MCF 10A (cell line): ENCODE measurements around the gene SLC16A9. TPM values are rescaled to one million over a fixed set of nuclear protein-coding genes. Genes with fewer than 3 reads are reported as not detected.

Source experiments
- BruUV-seq: library from RNA; stranded (reverse); fragments of 400-500 nt; replicated peaks from 2 replicates; lab custom pipeline; 2021; lab: Mats Ljungman, UMichigan
- CTCF ChIA-PET: fragments of 300-600 bp; sonication (Branson Sonifier 250); formaldehyde crosslinking; extraction: SDS; loops from one replicate; lab custom pipeline; 2021; ENCODE audit warnings: antibody characterized with exemption, inconsistent platforms; lab: Yijun Ruan, JAX
- POLR2A ChIA-PET: fragments of 300-600, 350-650 bp; sonication (Branson Sonifier 250); formaldehyde crosslinking; extraction: SDS; loops from one replicate; lab custom pipeline; 2020; ENCODE audit warnings: antibody characterized with exemption, inconsistent platforms; lab: Yijun Ruan, JAX
- DNase-seq: peaks from one replicate; pipeline ENCODE4 v3.0.0-alpha.2; 2018; ENCODE audit not compliant: unreplicated experiment
- H3K27ac Mint-ChIP-seq: one replicate; pipeline ENCODE4 v1.8.0; 2022; ENCODE audit warnings: mild to moderate bottlenecking, low read depth, mixed read lengths; ENCODE audit not compliant: unreplicated experiment
- H3K27me3 Mint-ChIP-seq: one replicate; pipeline ENCODE4 v1.8.0; 2022; ENCODE audit warnings: mixed read lengths; ENCODE audit not compliant: insufficient read depth, unreplicated experiment
- H3K36me3 Mint-ChIP-seq: one replicate; pipeline ENCODE4 v1.8.0; 2022; ENCODE audit warnings: mild to moderate bottlenecking, moderate library complexity, mixed read lengths; ENCODE audit not compliant: insufficient read depth, unreplicated experiment
- H3K4me1 Mint-ChIP-seq: one replicate; pipeline ENCODE4 v1.8.0; 2022; ENCODE audit warnings: mixed read lengths; ENCODE audit not compliant: insufficient read depth, unreplicated experiment
- H3K4me3 Mint-ChIP-seq: one replicate; pipeline ENCODE4 v1.8.0; 2022; ENCODE audit warnings: mild to moderate bottlenecking, moderate library complexity, mixed read lengths; ENCODE audit not compliant: unreplicated experiment
- H3K9me3 Mint-ChIP-seq: one replicate; pipeline ENCODE4 v1.8.0; 2022; ENCODE audit warnings: mixed read lengths; ENCODE audit not compliant: unreplicated experiment
- intact Hi-C: fragments of 100-400 bp; cut with micrococcal nuclease; formaldehyde crosslinking; loops from 2 replicates; pipeline ENCODE4 v1.14.1; 2022
- total RNA-seq: library from RNA; stranded (reverse); gene quantifications from 2 replicates; pipeline ENCODE4 v1.2.3, GENCODE V29; 2022
- TF ChIP-seq, protein P1 (sequence below): fragments of 200-600 bp; IDR thresholded peaks from one replicate; pipeline ENCODE4 v1.8.0; 2022; ENCODE audit warnings: antibody characterized with exemption, mild to moderate bottlenecking; ENCODE audit not compliant: unreplicated experiment

Gene SLC16A9
- total RNA-seq, 1 experiment from 2014 or later: 0.84 TPM

DNA sequence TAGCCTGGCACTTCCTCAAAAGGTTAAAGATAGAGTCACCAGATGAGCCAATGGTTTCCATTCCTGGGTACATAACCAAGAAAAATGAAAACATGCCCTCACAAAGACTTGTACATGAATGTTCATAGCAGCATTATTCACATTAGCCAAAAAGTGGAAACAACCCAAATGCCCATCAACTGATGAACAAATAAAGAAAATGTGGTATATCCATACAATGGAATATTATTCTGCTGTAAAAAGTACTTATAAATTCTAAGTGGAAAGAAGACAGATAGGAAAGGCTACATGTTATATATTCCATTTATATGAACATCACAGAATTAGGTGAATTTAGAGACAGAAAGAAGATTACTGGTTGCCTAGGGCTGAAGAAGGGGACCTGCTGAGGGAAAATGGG is 10.7 kb upstream of the SLC16A9 start:
- ChIA-PET POLR2A (no interaction called here), CTCF (no interaction called here)
- H3K27me3 Mint-ChIP-seq: peaks cover 22% of the 10 kb centered on the region
- no peak overlapping the region for H3K27ac Mint-ChIP-seq
- TF ChIP-seq, protein P1, sequence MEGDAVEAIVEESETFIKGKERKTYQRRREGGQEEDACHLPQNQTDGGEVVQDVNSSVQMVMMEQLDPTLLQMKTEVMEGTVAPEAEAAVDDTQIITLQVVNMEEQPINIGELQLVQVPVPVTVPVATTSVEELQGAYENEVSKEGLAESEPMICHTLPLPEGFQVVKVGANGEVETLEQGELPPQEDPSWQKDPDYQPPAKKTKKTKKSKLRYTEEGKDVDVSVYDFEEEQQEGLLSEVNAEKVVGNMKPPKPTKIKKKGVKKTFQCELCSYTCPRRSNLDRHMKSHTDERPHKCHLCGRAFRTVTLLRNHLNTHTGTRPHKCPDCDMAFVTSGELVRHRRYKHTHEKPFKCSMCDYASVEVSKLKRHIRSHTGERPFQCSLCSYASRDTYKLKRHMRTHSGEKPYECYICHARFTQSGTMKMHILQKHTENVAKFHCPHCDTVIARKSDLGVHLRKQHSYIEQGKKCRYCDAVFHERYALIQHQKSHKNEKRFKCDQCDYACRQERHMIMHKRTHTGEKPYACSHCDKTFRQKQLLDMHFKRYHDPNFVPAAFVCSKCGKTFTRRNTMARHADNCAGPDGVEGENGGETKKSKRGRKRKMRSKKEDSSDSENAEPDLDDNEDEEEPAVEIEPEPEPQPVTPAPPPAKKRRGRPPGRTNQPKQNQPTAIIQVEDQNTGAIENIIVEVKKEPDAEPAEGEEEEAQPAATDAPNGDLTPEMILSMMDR: no peak
- DNase-seq: no peak
- no peak overlapping the region for H3K4me3 Mint-ChIP-seq
- intact Hi-C loops: no loop called here
- no peaks in the 10 kb centered on the region for H3K4me1 Mint-ChIP-seq
- H3K36me3 Mint-ChIP-seq: no peaks in the 10 kb centered on the region
- H3K9me3 Mint-ChIP-seq: no peaks in the 10 kb centered on the region
- no TSS peak for BruUV-seq

GRCh38 chr10:59719374-59719773 is 9.7 kb upstream of the SLC16A9 start:
- H3K27ac Mint-ChIP-seq: no peak overlapping the region
- POLR2A ChIA-PET: interaction anchor here (0.9 kb wide), 1 partner anchor 29 kb away, joined by 3 read pairs; no protein-coding TSS in a partner anchor
- BruUV-seq: no TSS peak
- peaks cover 28% of the 10 kb centered on the region for H3K27me3 Mint-ChIP-seq
- no peaks in the 10 kb centered on the region for H3K4me1 Mint-ChIP-seq
- no peak for DNase-seq
- TF ChIP-seq, protein P1: no peak
- no peaks in the 10 kb centered on the region for H3K9me3 Mint-ChIP-seq
- no peaks in the 10 kb centered on the region for H3K36me3 Mint-ChIP-seq
- intact Hi-C loops: no loop called here
- no peak overlapping the region for H3K4me3 Mint-ChIP-seq
- CTCF ChIA-PET: no interaction called here

GRCh38 chr10:59718257-59718656 is 8.6 kb upstream of the SLC16A9 start:
- CTCF ChIA-PET: interaction anchor here (1.1 kb wide), 1 partner anchor 9 kb away, joined by 3 read pairs; the partner anchor contains the start of gene SLC16A9
- TF ChIP-seq, protein P1: no peak
- Mint-ChIP-seq H3K4me1 (no peaks in the 10 kb centered on the region), H3K9me3 (no peaks in the 10 kb centered on the region), H3K27me3 (peaks cover 39% of the 10 kb centered on the region), H3K4me3 (no peak overlapping the region), H3K36me3 (no peaks in the 10 kb centered on the region), H3K27ac (no peak overlapping the region)
- intact Hi-C loops: no loop called here
- no TSS peak for BruUV-seq
- no peak for DNase-seq
- POLR2A ChIA-PET: no interaction called here

GRCh38 chr10:59713196-59713821 is 3.7 kb upstream of the SLC16A9 start:
- Mint-ChIP-seq H3K4me3 (no peak overlapping the region), H3K9me3 (no peaks in the 10 kb centered on the region), H3K4me1 (no peaks in the 10 kb centered on the region), H3K27me3 (peaks cover 68% of the 10 kb centered on the region), H3K36me3 (no peaks in the 10 kb centered on the region), H3K27ac (no peak overlapping the region)
- no peak for DNase-seq
- no TSS peak for BruUV-seq
- ChIA-PET POLR2A (interaction anchor here (0.6 kb wide), 1 partner anchor 52 kb away, joined by 3 read pairs; no protein-coding TSS in a partner anchor), CTCF (interaction anchor here (0.6 to 2.1 kb wide), 6 partner anchors 11 to 1019 kb away, joined by 3 to 4 read pairs (median 4); no protein-coding TSS in a partner anchor)
- TF ChIP-seq, protein P1: no peak
- intact Hi-C loops: no loop called here
